GM18502 (cell line): ENCODE results near the gene XK.
A peak's percentile ranks its signal among the peaks of the same experiment; 100 is the strongest.
"Not testable (repeated sequence)": the region's sequence is repeated elsewhere in the genome, so short reads cannot be mapped to it uniquely, and the experiment has no call there.

Source experiments
- ATAC-seq: cut with Tn5 transposase; IDR thresholded peaks from one replicate; pipeline ENCODE4 v1.9.1; 2021; ENCODE audit warnings: mild to moderate bottlenecking; ENCODE audit not compliant: unreplicated experiment, poor library complexity

XK gene

DNA sequence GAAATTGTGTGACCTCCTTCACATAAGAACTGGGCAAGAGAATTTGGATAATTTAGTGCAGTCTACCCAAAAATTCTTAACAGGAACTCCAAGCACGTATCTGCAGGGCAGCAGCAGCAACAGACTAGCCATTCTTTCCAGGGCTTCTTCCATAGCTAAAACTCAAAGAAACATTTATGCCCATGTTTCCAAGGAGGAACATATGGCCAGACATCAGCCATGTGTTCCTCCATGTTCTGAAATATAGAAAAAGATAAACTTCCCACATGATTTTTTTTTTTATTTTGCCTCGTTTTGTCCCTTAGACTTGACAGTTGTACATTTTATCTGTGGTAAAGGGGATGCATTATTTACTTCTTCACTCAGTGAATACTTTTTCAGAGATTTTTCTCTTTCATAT is 66.7 kb downstream of the XK start:
- ATAC-seq, result no peak

DNA sequence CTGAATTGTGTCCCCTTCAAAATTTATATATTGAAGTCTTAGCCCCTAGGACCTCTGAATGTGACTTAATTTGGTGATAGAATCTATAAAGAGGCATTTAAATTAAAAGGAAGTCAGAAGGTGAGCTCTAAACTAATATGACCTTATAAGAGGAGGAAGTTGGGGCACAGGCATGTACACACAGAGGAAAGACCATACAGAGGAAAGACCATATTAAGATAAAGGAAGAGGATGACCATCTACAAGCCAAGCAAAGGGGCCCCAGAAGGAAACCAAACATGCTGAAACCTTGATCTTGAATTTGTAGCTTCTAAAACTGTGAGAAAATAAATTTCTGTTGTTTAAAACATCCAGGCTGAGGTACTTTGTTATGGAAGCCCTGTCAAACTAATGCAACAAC is 67.3 kb downstream of the XK start:
- no peak for ATAC-seq

DNA sequence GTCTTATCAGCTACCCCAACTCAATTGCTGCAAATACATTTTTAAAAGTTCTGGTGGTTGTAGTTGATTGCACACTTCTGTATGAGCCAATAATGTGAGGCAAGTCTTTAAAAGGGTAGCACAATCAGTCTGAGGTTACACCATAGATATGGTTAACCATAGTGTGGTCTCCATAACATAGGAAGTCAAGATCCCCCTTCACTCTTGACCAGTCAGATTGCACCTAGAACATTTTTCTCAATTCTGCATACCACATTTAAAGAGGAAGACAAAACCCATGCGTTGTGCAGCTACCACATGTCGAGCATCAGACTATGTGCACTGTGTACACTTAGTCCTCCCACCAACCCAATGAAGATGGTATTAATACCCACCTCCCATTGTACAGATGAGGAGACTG is 67.8 kb downstream of the XK start:
- ATAC-seq, result peak; percentile 32

DNA sequence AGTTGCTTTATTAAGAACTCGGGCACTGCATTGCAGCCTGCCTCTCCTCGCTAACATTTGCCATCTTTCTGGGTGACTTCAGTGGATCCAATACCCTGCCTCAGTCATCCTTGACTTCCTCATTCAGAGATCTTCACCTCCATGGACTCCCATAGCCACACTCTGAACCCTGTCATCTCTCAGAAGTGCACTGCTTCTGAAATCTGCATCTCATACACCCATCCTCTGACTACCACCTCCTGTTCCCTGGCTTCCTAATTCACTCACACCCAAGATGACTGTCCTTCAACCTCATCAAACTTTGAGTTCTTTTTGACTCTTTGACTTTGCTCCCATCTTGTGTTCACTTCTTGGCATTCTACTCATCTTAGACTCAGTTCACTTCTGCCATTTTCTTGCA is 68.9 kb downstream of the XK start:
- peak; percentile 26 for ATAC-seq

DNA sequence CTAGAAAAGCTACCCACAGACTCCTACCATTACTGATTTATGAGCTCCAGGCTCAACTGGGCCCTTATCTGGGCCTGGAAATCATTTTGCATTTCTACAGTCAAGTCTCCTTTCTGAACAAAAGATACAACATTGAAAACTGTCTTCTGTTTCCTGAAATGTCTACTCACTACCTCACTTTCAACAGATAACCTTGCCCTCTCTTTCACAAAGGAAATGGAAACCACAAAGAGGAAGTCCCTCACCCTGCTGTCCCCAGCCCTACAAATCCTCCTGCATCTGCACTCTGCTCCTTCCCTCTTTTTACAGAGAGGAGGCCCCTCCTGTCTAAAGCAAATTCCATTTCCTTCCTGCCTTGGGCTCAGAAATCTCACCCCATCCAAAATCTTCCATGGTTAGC is 69.4 kb downstream of the XK start:
- peak; percentile 90 for ATAC-seq

DNA sequence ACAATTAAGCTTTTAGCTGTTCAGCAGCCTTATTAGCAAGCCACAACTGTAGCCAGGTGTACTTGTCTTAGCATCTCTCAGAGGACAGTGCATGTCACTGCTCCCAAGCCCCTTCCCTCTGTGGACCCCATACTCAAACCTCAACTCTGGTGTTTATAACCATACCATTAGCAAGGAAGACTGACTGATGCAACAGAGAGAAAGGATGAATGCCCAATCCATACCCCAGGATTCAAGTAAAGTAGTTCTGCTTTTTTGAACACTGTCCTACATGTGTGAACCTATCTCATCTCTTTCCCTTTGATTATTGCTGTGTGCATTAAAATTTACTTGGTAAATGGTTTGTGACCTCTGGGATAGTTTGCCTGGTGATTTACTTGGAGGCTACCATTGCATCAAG is 71.5 kb downstream of the XK start:
- ATAC-seq, result no peak

DNA sequence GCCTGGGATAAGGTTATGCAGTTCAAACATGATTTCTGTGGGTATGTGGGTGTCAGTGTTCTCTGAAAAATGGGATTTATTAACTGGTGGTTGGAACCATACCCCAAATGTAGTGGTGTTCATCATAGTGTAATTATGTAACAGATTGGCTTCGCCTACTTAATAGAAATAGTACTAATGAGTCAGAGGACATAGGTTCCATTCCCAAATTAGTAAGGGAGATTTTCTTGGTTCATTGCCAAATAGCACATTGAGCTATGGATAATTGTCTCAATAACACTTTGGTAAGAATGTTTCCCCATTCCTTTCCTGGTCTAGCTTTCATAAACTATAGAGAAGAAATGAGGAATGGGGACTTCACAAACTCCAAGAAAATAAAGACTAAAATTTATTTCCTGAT is 73.8 kb downstream of the XK start:
- no peak for ATAC-seq

DNA sequence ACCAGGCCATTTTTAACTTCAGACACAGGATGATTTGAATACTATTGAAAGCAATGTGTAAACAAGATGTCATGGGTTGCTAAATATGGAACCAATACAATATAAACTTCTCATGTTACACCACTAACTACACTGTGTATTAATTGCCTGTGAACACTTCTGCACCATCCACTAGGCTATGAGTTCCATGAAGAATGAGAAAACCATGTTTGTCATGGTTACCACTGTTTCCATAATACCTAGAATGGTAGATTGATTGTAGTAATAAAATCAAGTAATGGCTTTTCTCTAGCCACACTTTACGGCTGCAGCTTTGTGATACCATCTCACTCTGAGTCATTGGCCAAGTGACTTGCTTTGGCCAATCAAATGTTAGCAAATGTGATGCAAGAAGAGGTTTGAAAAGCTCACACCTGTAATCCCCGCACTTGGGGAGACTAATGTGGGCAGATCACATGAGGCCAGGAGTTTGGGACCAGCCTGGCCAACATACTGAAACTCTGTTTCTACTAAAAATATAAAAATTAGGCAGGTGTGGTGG is 74.4 kb downstream of the XK start:
- no peak for ATAC-seq

DNA sequence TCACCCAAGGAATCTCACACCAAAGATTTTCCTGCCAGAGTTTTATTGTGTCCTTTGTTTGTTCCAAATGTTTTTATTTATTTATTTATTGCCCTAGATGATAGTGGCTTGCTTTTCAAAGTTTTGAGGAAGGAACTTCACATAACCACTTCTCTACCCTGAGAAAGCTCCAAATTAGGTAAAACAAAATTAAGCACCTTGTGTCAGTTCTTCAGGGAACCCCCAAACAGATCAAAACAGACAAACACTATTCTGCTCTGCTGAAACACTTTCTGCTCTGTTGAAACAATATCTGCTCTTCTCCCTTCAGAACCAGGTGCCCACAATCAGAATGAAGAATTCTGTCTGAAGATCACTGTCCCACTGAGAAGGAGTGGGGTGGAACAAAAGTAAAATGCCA is 77.8 kb downstream of the XK start:
- peak; percentile 40 for ATAC-seq

DNA sequence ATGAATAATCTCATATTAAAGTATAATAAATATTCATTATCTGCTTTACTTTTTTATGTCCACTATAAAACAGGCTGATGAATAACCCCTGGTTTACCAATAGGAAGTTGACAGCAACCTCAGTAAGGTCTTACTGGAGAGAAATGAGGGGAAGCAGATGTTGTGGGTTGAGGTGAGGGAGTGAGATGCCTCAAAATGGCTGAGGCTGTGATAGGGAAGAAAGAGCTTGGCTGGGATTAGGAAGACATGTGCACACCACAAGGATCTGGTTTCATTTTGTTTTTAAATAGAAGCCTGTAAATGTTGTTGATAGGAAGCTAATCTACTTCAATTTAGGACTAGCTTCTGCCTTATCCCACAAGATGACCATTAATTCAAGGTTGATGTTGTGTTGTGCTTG is 79.9 kb downstream of the XK start:
- ATAC-seq, result no peak

DNA sequence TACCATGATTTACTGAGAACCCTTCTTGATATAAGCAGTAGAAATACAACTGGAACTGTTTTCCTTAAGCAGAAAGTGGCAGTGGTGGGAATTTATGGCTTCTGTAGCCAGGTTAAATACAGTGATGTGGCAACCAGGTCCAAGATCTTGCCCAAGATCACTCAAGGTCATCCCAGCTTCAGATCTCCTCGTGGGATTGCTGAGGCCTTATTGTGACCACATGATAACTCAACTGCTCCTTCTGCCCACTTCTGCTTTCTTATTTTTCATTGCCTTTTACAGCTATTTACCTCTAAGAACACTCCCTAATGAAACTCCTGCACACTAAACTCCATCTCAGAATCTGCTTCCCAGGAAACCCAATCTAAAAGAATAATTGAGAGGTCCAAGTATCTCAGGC is 81.8 kb downstream of the XK start:
- no peak for ATAC-seq

DNA sequence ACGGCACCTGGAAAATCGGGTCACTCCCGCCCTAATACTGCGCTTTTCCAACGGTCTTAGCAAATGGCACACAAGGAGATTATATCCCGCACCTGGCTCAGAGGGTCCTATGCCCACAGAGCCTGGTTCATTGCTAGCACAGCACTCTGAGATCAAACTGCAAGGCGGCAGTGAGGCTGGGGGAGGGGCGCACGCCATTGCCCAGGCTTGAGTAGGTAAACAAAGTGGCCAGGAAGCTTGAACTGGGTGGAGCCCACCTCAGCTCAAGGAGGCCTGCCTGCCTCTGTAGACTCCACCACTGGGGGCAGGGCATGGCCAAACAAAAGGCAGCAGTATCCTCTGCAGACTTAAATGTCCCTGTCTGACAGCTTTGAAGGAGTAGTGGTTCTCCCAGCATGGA is 83.3 kb downstream of the XK start:
- not testable (repeated sequence) for ATAC-seq

DNA sequence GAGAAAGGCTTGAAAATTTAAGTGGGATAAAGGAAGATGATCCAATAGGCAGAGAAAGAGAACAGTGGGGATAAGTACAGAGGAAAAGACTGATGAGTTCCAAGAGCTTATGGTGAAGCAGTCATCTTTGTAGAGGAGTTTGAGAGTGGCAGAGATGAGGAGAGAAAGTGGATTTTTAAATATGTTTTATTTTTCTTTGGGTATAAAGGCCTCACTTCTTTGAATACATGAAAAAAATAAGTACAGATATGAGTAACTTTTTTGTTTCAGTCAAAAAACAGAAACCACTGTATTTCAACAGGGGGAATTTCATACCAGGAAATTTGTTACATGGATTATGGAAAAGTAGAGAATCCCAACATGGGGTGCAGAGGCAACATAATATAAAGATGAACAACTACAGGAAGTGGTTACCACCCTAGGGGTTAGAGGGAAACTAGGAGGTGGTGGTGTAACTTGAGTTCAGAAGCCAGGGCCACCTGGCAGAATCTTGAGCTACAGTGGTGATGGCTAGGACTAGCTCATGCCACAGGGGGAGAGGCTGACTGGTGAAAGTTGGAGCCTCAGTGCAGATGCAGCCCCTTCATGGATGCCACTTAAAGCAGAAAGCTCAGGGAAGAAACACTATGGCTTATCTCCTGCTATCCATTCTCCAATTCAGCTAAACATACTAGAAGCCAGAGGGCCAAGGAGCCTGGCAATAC is 90.8 kb downstream of the XK start:
- peak; percentile 79 for ATAC-seq

DNA sequence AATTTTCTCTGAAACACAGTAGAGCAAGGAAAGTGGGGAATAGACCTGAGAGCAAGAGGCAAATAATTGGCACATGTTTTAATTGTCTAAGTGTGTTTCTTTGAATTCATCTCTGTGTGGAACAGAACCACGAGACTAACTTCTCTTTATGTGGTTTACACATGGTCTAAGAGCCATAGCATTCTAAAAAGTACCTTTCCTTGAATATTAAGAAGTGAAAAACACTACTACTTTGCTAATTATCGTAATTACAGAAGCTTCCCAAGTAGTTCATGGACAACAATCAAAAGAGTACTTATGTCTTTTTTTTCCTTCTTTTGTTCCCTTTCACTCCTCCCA is 91.4 kb downstream of the XK start:
- ATAC-seq, result peak; percentile 29

DNA sequence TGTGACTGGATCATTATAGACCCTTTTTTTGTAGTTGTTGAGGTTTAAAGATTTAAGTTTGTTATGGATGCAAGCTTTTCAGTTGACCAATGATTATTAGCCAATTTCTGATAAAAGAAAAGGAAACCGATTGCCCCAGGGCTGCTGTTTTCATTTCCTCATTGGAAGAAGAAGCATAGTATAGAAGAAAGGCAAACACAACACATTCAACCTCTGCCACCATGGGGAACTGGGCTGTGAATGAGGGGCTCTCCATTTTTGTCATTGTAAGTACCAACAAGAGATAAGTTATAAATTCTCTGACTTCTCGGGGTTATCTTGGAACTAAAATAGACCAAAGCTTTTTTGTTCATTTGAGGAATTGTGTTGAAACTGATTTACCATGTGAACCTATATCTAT is 94.3 kb downstream of the XK start, which contains the start of gene CYBB:
Gene CYBB (plus strand): TSS at position 203 of the 400 bp plus-strand sequence. CDS start 19 bp downstream, at position 222.
- ATAC-seq, result no peak

DNA sequence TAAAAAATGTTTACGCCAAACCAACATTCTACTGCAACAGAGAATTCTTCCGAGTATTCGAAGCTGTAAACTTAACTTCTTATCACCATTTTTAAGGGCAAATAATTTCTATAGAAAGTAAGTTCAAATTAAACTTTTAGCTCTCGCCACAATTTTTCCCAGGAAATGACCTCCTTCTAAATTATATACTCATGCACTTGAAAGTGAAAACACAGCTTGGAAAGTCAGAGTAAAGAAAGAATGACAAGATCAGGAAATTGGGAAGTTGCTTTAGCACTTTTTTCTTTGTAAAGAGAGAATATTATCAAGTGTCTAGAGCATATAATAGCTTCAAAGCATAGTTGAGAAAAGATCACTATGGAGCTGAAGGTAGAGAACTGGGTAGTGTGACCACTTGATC is 95.5 kb downstream of the XK start:
- peak; percentile 9 for ATAC-seq
